Natural killer cell (primary cell): ENCODE measurements around the gene MAST4. TPM values are rescaled to one million over a fixed set of nuclear protein-coding genes. Genes with fewer than 3 reads are reported as not detected.

ENCODE experiments used
- ATAC-seq, 3 donors: fragments of 150-1000 bp in 2 of 3; fragments of 200-7000 bp in 1 of 3; cut with Tn5 transposase; 1 replicate in 1 of 3; 2 replicates in 2 of 3; pipeline ENCODE4 v1.10.0; 2021; ENCODE audit warnings: mild to moderate bottlenecking in 2 of 3, moderate library complexity in 2 of 3
- DNase-seq, 2 donors: peaks; one replicate each; pipeline versions ENCODE4 v3.0.0 to v3.0.0-alpha.2; 2013 to 2021; ENCODE audit warnings: mixed read lengths in 1 of 2
- H3K27ac ChIP-seq: one replicate; pipeline ENCODE4 v1.5.1; 2013; ENCODE audit warnings: mild to moderate bottlenecking, low read length
- H3K27me3 ChIP-seq: one replicate; pipeline ENCODE4 v1.6.1; 2013; ENCODE audit warnings: low read length; ENCODE audit not compliant: control insufficient read depth, insufficient read depth
- H3K36me3 ChIP-seq: one replicate; pipeline ENCODE4 v1.6.1; 2013; ENCODE audit warnings: low read length; ENCODE audit not compliant: control insufficient read depth, insufficient read depth
- H3K4me1 ChIP-seq: one replicate; pipeline ENCODE4 v1.6.1; 2013; ENCODE audit warnings: low read length; ENCODE audit not compliant: control insufficient read depth, insufficient read depth
- H3K4me3 ChIP-seq: one replicate; pipeline ENCODE4 v1.5.1; 2013; ENCODE audit warnings: low read length
- H3K9me3 ChIP-seq: one replicate; pipeline ENCODE4 v1.6.1; 2013; ENCODE audit warnings: low read length; ENCODE audit not compliant: control insufficient read depth, insufficient read depth
- H3K27ac Mint-ChIP-seq, 2 donors: one replicate each; pipeline ENCODE4 v1.8.0; 2022; ENCODE audit warnings: mild to moderate bottlenecking in 2 of 2, mixed read lengths in 2 of 2, moderate library complexity in 1 of 2
- H3K27me3 Mint-ChIP-seq, 2 donors: one replicate each; pipeline ENCODE4 v1.8.0; 2022; ENCODE audit warnings: low read depth in 2 of 2, mixed read lengths in 2 of 2
- H3K36me3 Mint-ChIP-seq: one replicate; pipeline ENCODE4 v1.8.0; 2022; ENCODE audit warnings: mixed read lengths
- H3K4me1 Mint-ChIP-seq, 2 donors: one replicate each; pipeline ENCODE4 v1.8.0; 2022; ENCODE audit warnings: mixed read lengths in 2 of 2
- H3K4me3 Mint-ChIP-seq: one replicate; pipeline ENCODE4 v1.8.0; 2022; ENCODE audit warnings: mild to moderate bottlenecking, moderate library complexity, mixed read lengths
- H3K9me3 Mint-ChIP-seq, 2 donors: one replicate each; pipeline ENCODE4 v1.8.0; 2022; ENCODE audit warnings: mixed read lengths in 2 of 2
- CTCF ChIP-seq: fragments of 200-600 bp; IDR thresholded peaks from one replicate; pipeline ENCODE4 v1.8.0; 2022; ENCODE audit warnings: antibody characterized with exemption
- WGBS: methylation state at CpG from one replicate; pipeline ENCODE4 v1.1.7; 2013; ENCODE audit warnings: missing lambda C conversion rate; ENCODE audit not compliant: insufficient coverage; 5-methylcytosine and 5-hydroxymethylcytosine counted together
- intact Hi-C: fragments of 100-400 bp; cut with micrococcal nuclease; formaldehyde crosslinking; loops from one replicate; pipeline ENCODE4 v1.14.2; 2022
- total RNA-seq, 4 donors: library from RNA; stranded (reverse); fragments of 120-200 nt in 1 of 4; gene quantifications; one replicate each; pipeline versions ENCODE4 v1.2.3 to v1.2.4, GENCODE V29; 2013 to 2022

MAST4 gene
- total RNA-seq, 3 donors from 2014 or later (not counting 1 experiment from before 2014, with no cell fraction given): 6.5 to 14.1 (median 12.7) TPM

- DNase-seq (no peak), ATAC-seq (no peak)
- H3K27me3 ChIP-seq: no peaks in the 10 kb centered on the region
- Mint-ChIP-seq H3K4me1 (no peaks in the 10 kb centered on the region), H3K27ac (no peak overlapping the region), H3K9me3 (no peaks in the 10 kb centered on the region), H3K4me3 (no peak overlapping the region), H3K27me3 (peaks cover 0 to 4% of the 10 kb centered on the region in 2 donors), H3K36me3 (no peaks in the 10 kb centered on the region)
- TF ChIP-seq CTCF: no peak
- H3K4me3 ChIP-seq: no peak overlapping the region
- no peak overlapping the region for H3K27ac ChIP-seq
- no CpG with 5 or more reads among the region's 1 CpG for WGBS
- H3K4me1 ChIP-seq: no peaks in the 10 kb centered on the region
- H3K36me3 ChIP-seq: no peaks in the 10 kb centered on the region
- no peaks in the 10 kb centered on the region for H3K9me3 ChIP-seq
- intact Hi-C loops: no loop called here
Measured at GRCh38 chr5:66639037-66639436, 42.8 kb downstream of the MAST4 start.

- H3K27ac Mint-ChIP-seq: no peak overlapping the region
- Histone ChIP-seq H3K9me3 (no peaks in the 10 kb centered on the region), H3K27ac (no peak overlapping the region), H3K4me3 (no peak overlapping the region), H3K27me3 (no peaks in the 10 kb centered on the region), H3K4me1 (no peaks in the 10 kb centered on the region), H3K36me3 (no peaks in the 10 kb centered on the region)
- H3K4me3 Mint-ChIP-seq: no peak overlapping the region
- TF ChIP-seq CTCF: no peak
- WGBS: 75% methylated on average over 1 of the region's 3 CpGs
- H3K36me3 Mint-ChIP-seq: no peaks in the 10 kb centered on the region
- intact Hi-C loops: no loop called here
- H3K4me1 Mint-ChIP-seq: no peaks in the 10 kb centered on the region
- DNase-seq (no peak), ATAC-seq (no peak)
- H3K27me3 Mint-ChIP-seq: peaks cover 0 to 4% of the 10 kb centered on the region in 2 donors
- no peaks in the 10 kb centered on the region for H3K9me3 Mint-ChIP-seq
Measured at GRCh38 chr5:66642538-66642937, 46.3 kb downstream of the MAST4 start.

GRCh38 chr5:66643387-66643786, 47.2 kb downstream of the MAST4 start:
- Histone ChIP-seq H3K36me3 (no peaks in the 10 kb centered on the region), H3K27ac (no peak overlapping the region), H3K27me3 (no peaks in the 10 kb centered on the region), H3K4me1 (no peaks in the 10 kb centered on the region), H3K4me3 (no peak overlapping the region), H3K9me3 (no peaks in the 10 kb centered on the region)
- H3K4me3 Mint-ChIP-seq: no peak overlapping the region
- no peak overlapping the region for H3K27ac Mint-ChIP-seq
- no peaks in the 10 kb centered on the region for H3K9me3 Mint-ChIP-seq
- no peaks in the 10 kb centered on the region for H3K4me1 Mint-ChIP-seq
- DNase-seq: no peak
- H3K27me3 Mint-ChIP-seq: peaks cover 0 to 2% of the 10 kb centered on the region in 2 donors
- TF ChIP-seq CTCF: no peak
- intact Hi-C loops: no loop called here
- ATAC-seq: no peak
- H3K36me3 Mint-ChIP-seq: no peaks in the 10 kb centered on the region

- Mint-ChIP-seq H3K27ac (no peak overlapping the region), H3K27me3 (no peaks in the 10 kb centered on the region), H3K9me3 (no peaks in the 10 kb centered on the region), H3K4me3 (no peak overlapping the region), H3K36me3 (no peaks in the 10 kb centered on the region), H3K4me1 (no peaks in the 10 kb centered on the region)
- H3K27me3 ChIP-seq: no peaks in the 10 kb centered on the region
- no peaks in the 10 kb centered on the region for H3K36me3 ChIP-seq
- ATAC-seq (no peak), DNase-seq (no peak)
- no peaks in the 10 kb centered on the region for H3K9me3 ChIP-seq
- no peak overlapping the region for H3K4me3 ChIP-seq
- intact Hi-C loops: no loop called here
- no peak for TF ChIP-seq CTCF
- no peaks in the 10 kb centered on the region for H3K4me1 ChIP-seq
- H3K27ac ChIP-seq: no peak overlapping the region
Measured at GRCh38 chr5:66644111-66644510, 47.9 kb downstream of the MAST4 start.
